GM21447 (cell line): ENCODE results near the gene UQCRH.
"Not testable (repeated sequence)": the region's sequence is repeated elsewhere in the genome, so short reads cannot be mapped to it uniquely, and the experiment has no call there.

Source experiments
- ATAC-seq: cut with Tn5 transposase; IDR thresholded peaks from one replicate; pipeline ENCODE4 v1.9.1; 2021; ENCODE audit not compliant: unreplicated experiment

Gene UQCRH

GRCh38 chr1:46331786-46332540, 28.5 kb downstream of the UQCRH start:
- ATAC-seq: peak; percentile 32

DNA sequence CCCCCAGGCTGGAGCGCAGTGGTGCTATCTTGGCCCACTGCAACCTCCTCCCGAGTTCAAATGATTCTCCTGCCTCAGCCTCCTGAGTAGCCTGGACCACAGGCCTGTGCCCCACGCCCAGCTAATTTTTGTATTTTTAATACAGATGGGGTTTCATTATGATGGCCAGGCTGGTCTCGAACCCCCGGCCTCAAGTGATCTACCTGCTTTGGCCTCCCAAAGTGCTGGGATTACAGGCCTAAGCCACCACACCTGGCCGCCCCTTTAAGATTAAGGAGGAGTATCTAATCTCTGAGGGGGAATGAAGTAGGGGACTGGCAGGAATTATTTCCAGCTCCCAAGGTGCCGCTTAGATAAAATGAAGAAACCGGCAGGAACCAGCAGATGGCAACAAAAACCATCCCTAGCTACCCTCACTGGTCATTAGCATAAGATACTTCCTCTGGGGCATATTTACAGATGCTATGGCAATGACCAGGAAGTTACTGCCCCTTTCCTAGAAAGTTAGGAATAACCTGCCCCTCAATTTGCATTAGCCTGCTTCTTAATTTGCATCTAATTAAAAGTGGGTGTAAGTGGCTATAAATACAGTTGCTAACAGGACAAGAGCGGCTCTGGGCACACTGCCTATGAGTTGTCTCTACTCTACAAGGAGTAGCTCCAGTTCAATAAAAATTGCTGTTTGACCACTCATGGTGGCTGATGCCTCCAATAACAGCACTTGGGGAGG, 30.0 kb downstream of the UQCRH start:
- ATAC-seq: peak; percentile 70

- ATAC-seq: no peak
These were observed 30.5 kb downstream of the UQCRH start for GRCh38 chr1:46334030-46334384.

DNA sequence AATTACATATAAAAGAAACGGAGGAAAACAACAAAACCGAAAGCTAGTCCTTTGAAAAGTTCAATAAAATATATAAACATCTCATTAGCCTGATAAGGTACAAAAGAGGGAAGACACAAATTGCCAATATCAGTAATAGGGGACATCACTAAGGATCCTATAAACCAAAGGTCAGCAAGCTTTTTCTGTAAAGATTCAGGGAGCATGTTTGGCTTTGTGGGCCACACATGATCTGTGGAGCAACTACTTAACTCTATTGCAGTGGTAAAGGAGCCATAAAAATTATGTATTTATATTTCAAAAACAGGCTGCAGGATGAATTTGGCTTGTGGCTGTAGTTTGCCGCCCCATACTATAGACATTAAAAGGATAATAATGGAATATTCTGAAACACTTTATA, 31.6 kb downstream of the UQCRH start:
- ATAC-seq: no peak

DNA sequence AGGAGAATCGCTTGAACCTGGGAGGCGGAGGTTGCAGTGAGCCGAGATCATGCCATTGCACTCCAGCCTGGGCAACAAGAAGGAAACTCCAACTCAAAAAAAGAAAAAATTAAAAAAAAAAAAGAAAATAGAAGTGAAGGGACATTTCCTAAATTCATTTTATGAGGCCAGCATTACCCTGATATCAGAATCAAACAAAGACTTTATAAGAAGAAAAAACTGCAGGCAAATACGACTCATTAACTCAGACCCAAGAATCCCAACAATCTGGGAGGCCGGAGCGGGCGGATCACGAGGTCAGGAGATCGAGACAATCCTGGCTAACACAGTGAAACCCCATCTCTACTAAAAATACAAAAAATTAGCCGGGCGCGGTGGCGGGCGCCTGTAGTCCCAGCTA, 33.9 kb downstream of the UQCRH start:
- not testable (repeated sequence) for ATAC-seq

- peak; percentile 85 for ATAC-seq
These were observed 37.1 kb downstream of the UQCRH start, which contains the start of gene NSUN4 for GRCh38 chr1:46340404-46341221. NSUN4 (plus strand) TSS chr1:46340807; CDS start chr1:46340827, 20 bp downstream.

DNA sequence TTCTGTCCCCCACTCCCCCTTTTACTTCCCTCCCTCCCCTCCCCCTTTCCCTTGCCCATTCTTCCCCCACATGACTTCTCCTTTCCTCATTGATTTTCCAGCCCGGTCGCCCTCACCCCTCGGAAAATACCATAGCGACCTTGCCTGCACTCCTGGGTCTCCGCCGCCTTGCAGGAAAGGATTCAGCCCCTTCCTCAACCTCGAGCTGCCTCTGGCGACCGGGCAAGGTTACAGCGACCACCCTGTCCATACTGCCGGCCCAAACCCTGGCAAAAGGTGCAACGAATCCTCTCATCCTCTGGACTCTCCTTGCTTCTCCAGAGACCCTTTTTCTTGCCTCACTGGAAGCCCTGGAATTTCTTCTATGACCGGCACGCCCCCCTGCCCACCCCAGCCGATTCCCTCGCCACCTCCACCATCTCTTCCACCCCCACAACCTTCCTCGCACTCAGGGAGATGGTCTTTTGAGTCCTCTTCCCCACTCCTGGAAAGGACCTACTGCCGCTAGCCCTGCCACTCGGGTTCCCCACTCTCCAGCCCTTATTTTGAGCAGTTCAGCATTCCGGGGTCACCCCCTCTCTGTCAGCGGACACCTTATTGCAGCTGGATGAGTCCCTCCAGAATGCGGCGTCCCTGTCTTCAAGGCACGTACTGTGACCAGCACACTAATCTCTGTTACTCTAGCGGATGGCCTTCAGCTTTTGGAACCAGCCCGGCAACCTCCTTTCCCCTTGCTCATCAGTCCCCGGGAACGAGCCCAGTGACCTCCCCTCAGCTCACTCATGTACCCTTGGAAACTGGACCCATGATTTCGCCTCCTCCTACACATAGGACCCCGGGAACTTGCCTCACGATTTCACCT, 38.0 kb downstream of the UQCRH start:
- ATAC-seq: no peak

- ATAC-seq: no peak
These were observed 38.7 kb downstream of the UQCRH start for GRCh38 chr1:46342084-46342656.

DNA sequence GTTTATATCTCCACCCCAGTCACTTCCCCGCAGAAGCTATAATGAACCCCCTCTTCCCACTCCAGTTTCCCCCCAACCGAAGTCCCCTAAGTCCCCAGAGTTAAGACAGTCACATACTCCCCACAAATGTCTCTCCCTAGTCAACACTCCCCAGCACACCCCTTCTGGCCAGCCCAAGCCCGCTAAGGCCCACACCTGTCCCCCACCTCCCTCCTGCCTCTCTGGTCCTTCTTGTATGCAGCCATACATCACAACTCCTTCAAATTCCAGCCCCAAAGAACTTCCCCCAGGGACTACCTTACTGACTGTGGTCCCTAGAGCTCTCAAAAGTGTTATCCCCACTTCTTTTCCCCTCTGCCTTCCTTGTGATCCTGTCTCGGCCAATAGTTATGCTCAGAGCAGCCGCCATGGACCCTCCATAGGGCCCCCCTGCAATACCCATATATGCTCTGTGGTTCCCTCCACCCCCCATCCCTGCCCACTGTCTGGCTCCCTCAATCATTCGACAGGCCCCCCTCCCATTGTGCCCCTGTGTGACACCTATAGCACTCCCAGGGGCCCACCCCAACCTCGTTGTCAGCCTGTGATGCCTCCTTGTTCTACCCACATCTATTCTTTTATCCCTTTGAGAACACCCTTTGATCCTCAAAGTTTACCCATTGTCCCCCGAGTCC, 39.3 kb downstream of the UQCRH start:
- no peak for ATAC-seq

DNA sequence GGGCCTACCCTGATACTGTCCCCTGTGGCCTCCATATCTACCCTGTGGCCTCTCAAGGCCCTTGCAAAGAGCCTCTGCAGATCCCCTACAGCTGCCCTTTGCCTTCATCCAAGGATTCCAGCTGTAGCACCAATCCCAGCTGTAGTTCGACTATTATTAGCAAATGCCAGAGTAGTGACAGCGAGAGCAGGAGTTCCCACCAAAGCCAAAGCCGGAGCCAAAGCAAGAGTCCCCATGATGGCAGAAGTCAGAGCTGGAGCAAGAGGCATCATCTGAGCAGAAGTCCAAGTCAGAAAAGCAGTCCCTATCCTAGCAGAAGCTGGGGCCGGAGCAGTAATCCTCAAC, 39.8 kb downstream of the UQCRH start:
- ATAC-seq: no peak

GRCh38 chr1:46343705-46344104, 40.2 kb downstream of the UQCRH start:
- no peak for ATAC-seq

DNA sequence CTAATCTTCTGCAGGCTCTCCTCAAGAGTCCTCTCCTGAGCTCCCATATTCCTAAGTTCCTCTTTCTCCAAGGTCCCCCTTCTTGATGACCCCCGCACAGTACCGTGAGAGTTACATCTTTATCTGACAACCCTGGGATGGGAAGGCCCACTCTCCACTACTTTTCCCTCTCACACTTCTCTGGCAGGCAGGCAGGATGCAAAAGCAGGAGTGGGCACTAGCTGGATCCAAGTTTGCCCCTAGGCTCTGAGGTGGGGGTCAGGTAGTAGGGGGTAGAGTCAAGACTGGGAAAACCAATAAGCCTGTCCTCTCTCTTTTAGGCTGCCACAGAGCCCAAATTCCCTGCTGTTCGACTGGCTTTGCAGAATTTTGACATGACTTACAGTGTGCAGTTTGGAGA, 41.0 kb downstream of the UQCRH start:
- ATAC-seq: no peak

GRCh38 chr1:46345281-46345680, 41.8 kb downstream of the UQCRH start:
- ATAC-seq: no peak

DNA sequence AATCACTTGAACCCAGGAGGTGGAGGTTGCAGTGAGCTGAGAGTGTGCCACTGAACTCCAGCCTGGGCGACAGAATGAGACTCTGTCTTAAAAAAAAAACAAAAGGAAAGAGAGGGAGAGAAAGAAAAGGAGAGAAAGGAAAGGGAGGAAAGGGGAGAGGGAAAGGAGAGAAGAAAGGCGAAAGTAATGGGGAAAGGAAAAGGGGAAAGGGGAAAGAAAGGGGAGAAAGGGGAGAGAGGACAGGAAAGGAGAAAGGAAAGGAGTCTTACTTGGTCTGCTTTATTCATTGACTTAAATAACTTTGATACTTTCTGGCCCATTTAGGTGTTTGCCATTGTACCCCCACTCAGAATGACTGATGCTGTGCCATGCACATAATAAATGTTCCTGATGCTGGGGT, 48.9 kb downstream of the UQCRH start:
- ATAC-seq: no peak

GRCh38 chr1:46355920-46356319, 52.4 kb downstream of the UQCRH start:
- ATAC-seq: not testable (repeated sequence)

GRCh38 chr1:46362158-46362557, 58.7 kb downstream of the UQCRH start:
- no peak for ATAC-seq

DNA sequence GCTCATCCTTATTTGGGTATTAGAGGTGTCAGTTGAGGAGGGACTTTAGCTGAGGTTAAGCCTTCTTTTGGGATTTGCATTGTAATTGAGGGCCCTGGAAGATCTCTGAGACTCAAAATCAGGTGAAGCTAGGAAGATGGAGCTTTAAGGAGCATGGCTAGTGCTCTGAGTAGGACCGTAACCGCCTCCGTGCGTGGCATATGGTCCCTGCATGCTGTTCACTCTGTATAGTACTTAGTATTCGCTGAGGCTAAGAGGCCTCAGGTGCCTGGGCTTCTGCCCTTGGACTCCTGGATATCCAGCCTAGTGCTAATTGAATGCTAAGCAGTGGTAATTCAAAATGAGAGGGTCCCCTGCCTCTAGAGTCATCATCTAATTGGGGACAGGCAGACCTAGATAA, 59.6 kb downstream of the UQCRH start:
- no peak for ATAC-seq

DNA sequence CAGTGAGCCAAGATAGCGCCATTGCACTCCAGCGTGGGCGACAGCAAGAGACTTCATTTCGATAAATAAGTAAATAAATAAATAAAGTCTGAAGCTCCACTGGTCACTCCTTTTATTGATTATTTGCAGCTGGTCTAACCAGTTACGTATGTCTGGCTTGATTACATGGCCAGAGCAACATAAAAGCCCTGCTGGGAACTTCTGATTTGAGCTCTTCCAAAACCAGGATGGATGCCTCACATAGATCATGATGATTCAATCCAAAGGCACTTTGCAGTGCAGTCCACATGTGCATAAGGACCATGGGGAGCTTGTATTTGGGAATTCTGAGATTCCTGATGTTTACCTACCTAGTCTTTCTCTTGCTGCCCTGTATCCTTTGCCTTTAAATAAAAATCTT, 61.1 kb downstream of the UQCRH start:
- no peak for ATAC-seq

- not testable (repeated sequence) for ATAC-seq
These were observed 62.3 kb downstream of the UQCRH start for GRCh38 chr1:46365796-46366195.
